Neural crest cell (in vitro differentiated cells): ENCODE measurements around the gene ZNF787. TPM values are rescaled to one million over a fixed set of nuclear protein-coding genes. Genes with fewer than 3 reads are reported as not detected.
A peak's percentile ranks its signal among the peaks of the same experiment; 100 is the strongest.
"Not testable (repeated sequence)": the region's sequence is repeated elsewhere in the genome, so short reads cannot be mapped to it uniquely, and the experiment has no call there.

Experiments
- DNase-seq: peaks from one replicate; pipeline ENCODE4 v3.0.0; 2021; ENCODE audit warnings: low read depth, mixed read lengths, low spot score
- H3K27ac Mint-ChIP-seq: one replicate; pipeline ENCODE4 v1.8.0; 2021; ENCODE audit warnings: mild to moderate bottlenecking, mixed read lengths; ENCODE audit not compliant: unreplicated experiment
- H3K27me3 Mint-ChIP-seq: 2 replicates; pipeline ENCODE4 v1.8.0; 2021; ENCODE audit warnings: low read depth, mild to moderate bottlenecking, mixed read lengths
- H3K36me3 Mint-ChIP-seq: 2 replicates; pipeline ENCODE4 v1.8.0; 2021; ENCODE audit warnings: low read depth, mild to moderate bottlenecking, mixed read lengths
- H3K4me1 Mint-ChIP-seq: 2 replicates; pipeline ENCODE4 v1.8.0; 2021; ENCODE audit warnings: mixed read lengths
- H3K4me3 Mint-ChIP-seq: one replicate; pipeline ENCODE4 v1.8.0; 2021; ENCODE audit warnings: mild to moderate bottlenecking, mixed read lengths
- H3K9me3 Mint-ChIP-seq: 2 replicates; pipeline ENCODE4 v1.8.0; 2021; ENCODE audit warnings: mixed read lengths
- CTCF ChIP-seq: fragments of 200-600 bp; sonication (generic); conservative IDR thresholded peaks from 2 replicates; pipeline ENCODE4 v1.5.0; 2021; ENCODE audit warnings: antibody characterized with exemption, mild to moderate bottlenecking
- total RNA-seq: library from RNA; stranded (reverse); gene quantifications from 2 replicates; pipeline ENCODE4 v1.2.1, GENCODE V29; 2021

The ZNF787 gene
- total RNA-seq, 1 donor from 2014 or later = 48.1 TPM

- Mint-ChIP-seq H3K4me1 (peaks cover 22% of the 10 kb centered on the region), H3K27me3 (no peaks in the 10 kb centered on the region), H3K27ac (peak overlapping the region; percentile 6), H3K4me3 (no peak overlapping the region), H3K36me3 (no peaks in the 10 kb centered on the region), H3K9me3 (no peaks in the 10 kb centered on the region)
- DNase-seq = no peak
- TF ChIP-seq CTCF = no peak
These were observed 14.1 kb downstream of the ZNF787 start for GRCh38 chr19:56106993-56107392.

GRCh38 chr19:56106397-56106849 is 14.7 kb downstream of the ZNF787 start:
- no peak for TF ChIP-seq CTCF
- Mint-ChIP-seq H3K9me3 (no peaks in the 10 kb centered on the region), H3K4me1 (peaks cover 17% of the 10 kb centered on the region), H3K27me3 (no peaks in the 10 kb centered on the region), H3K36me3 (peaks cover 2% of the 10 kb centered on the region), H3K27ac (no peak overlapping the region), H3K4me3 (no peak overlapping the region)
- DNase-seq = no peak

GRCh38 chr19:56105831-56106396 is 15.2 kb downstream of the ZNF787 start:
- not testable (repeated sequence) for H3K27ac Mint-ChIP-seq, H3K9me3 Mint-ChIP-seq, DNase-seq, H3K36me3 Mint-ChIP-seq, H3K27me3 Mint-ChIP-seq
- peak overlapping the region; percentile 27 for H3K4me3 Mint-ChIP-seq
- peaks cover 12% of the 10 kb centered on the region for H3K4me1 Mint-ChIP-seq

GRCh38 chr19:56105090-56105701 is 15.9 kb downstream of the ZNF787 start:
- Mint-ChIP-seq H3K9me3 (no peaks in the 10 kb centered on the region), H3K4me1 (peaks cover 5% of the 10 kb centered on the region), H3K36me3 (peaks cover 4% of the 10 kb centered on the region), H3K27ac (peak overlapping the region; percentile 43), H3K4me3 (peak overlapping the region; percentile 27), H3K27me3 (no peaks in the 10 kb centered on the region)
- peak; percentile 40 for DNase-seq
- peak; percentile 66 for TF ChIP-seq CTCF

- DNase-seq = no peak
- Mint-ChIP-seq H3K4me1 (peaks cover 3% of the 10 kb centered on the region), H3K27me3 (no peaks in the 10 kb centered on the region), H3K27ac (no peak overlapping the region), H3K4me3 (no peak overlapping the region), H3K9me3 (no peaks in the 10 kb centered on the region), H3K36me3 (peaks cover 4% of the 10 kb centered on the region)
- no peak for TF ChIP-seq CTCF
These were observed 16.7 kb downstream of the ZNF787 start for GRCh38 chr19:56104423-56104822.

GRCh38 chr19:56103027-56103614 is 18.0 kb downstream of the ZNF787 start:
- H3K36me3 Mint-ChIP-seq = peaks cover 4% of the 10 kb centered on the region
- peaks cover 3% of the 10 kb centered on the region for H3K4me1 Mint-ChIP-seq
- no peaks in the 10 kb centered on the region for H3K27me3 Mint-ChIP-seq
- H3K9me3 Mint-ChIP-seq = no peaks in the 10 kb centered on the region
- TF ChIP-seq CTCF = no peak
- no peak overlapping the region for H3K4me3 Mint-ChIP-seq
- no peak overlapping the region for H3K27ac Mint-ChIP-seq
- no peak for DNase-seq
